ENCODE measurements around the gene TEX12.
"Not testable (repeated sequence)": the region's sequence is repeated elsewhere in the genome, so short reads cannot be mapped to it uniquely, and the experiment has no call there.

The TEX12 gene, protein sequence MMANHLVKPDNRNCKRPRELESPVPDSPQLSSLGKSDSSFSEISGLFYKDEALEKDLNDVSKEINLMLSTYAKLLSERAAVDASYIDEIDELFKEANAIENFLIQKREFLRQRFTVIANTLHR

DNA sequence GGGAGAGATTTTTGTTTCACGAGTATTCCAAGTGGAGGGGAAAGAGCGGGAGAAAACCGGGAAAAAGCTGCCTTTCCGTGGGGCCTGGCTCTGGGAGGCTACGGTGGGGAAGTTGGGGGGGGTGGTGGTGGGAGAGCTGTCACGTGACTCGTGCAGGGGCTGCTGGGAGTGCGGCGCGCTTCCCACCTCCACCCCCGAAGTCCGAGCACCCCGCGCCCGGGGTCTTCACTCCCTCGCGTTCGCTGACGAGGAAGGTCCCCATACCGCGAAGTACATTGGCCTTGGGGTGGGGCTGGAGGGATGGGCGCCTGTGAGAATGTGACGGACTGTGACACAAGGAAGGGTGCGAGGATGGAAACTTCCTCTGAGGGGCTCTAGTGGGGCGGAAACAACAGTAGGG, at the start of gene TEX12:
Gene TEX12, plus strand, starts transcription at position 228 of the 400 bp plus-strand sequence. CDS start 1,897 bp downstream, outside the sequence.
- DNase-seq, result no peak

DNA sequence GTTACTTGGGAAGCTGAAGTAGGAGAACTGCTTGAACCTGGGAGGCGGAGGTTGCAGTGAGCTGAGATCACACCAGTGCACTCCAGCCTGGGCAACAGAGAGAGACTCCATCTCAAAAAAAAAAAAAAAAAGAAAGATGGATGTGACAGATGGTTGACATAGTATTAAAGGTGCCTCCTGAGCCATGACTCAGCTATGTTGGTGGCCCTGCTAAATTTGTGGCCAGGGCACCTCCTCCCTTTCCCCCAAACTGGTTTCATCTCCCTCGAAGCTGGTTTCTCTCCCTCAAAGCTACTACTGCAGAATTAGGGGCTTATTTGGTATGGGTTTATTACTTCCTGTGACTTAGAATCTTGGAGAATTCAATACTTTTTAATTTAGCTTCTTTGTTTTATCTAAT, 49.0 kb upstream of the TEX12 start:
- no peak for DNase-seq

DNA sequence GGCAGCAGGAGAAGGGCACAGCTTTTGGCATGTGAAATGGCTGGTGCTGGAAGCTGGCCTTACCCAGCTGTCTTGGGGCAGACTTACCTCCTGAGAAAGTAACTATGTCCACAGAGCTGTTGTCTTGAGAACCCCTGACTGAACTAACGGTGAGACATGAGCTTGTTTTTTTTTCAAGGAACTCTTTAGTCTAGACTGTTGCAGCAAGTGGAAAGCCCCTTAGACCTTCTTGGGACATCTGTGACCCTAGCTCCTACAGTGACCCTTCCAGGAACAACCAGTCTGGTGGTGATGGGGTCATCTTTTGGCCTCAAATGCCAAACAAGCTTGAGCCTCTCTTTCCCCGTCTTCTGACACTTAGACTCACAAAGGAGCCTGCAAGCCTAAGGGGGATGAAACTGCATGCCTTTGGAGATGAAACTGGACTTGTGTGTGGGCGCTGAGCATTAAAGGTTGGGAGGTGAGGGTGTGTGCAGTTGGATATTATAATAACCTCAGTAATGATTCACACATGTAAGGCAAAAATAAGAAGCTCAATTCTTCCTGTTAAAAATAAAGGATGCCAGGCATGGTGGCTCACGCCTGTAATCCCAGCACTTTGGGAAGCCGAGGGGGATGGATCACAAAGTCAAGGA, 45.1 kb upstream of the TEX12 start:
- no peak for DNase-seq

DNA sequence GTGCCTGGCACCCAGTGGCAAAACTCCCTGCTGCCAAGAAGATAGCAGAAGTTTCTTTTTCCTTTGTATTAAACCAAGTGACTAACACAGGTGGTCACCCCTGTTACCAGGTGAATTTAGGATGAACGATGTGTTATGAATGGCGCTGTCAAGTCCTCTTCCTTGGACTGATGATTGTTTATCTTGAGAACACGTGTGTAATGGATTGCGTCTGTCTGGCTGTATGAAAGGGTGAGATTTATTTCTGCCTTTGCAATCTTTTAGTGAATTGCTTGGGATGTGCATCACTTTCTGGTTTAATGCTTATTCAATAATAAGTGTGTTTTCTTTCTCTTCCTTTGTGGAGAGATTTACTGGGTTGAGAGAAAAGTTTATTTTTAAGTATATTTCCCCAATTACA, 44.0 kb upstream of the TEX12 start:
- no peak for DNase-seq

DNA sequence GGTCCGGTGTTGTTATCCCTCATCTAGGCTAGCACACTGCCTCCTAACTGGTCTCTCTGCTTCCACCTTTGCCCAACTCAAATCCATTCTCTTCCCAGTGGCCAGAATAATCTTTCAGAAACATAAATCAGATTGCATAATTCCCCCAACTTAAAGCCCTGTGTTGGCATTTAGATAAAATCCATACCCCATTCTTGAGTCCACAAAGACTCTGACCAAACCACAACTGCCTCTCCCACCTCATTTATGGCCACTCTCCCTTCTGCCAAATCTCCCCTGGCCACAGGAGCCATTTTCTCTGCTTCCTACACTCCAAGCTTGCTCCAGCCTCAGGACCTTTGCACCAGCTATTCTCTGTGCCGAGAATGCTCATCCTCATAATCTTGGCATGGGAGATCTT, 40.1 kb upstream of the TEX12 start:
- no peak for DNase-seq

DNA sequence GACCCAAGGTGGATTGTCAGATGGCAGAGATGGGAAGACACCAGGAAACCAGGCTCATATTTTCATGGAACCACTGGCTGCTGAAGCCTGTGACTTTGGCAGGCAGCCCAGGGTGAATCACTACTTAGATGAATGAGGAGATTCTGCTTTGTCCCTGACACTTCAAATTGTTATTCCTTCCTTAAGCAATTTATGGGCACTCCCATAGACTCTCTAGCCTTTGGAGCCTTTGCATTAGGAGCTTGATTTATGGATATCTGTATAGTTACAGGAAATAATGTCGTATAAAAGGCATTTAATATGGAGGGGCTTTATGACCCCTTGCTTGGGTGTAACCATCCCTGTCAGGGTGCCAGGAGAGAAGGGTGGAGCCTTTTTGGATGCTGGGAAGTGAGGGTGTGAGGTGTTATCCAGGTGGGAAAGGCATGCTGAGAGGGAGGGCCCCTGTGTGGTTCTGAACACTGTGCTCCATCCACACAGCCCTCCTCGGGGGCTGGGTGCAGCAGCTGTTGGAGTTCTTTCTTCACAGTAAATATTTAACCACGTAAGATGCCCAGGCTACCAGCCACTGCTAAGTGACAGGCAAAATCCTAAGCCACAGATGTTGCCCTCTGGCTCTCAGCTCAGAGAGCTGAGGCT, 38.6 kb upstream of the TEX12 start:
- DNase-seq, result no peak

DNA sequence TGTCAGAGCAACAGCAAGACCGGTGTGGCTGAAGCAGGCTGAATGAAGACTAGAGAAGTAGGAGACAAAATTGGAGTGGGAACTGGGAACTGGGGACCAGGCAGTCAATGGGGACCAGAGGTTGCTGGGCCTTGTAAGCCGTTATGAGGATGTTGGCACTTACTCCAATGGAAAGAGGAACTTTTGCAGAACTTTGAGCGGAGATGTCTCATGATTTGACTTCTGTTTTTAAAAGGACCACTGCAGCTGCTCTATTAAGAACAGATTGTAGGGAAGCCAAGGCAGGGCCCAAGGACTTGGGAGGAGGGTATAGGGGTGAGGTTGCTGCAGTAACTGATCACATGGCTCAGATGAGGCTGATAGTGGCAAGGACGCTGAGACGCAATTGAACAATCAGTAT, 37.5 kb upstream of the TEX12 start:
- no peak for DNase-seq

DNA sequence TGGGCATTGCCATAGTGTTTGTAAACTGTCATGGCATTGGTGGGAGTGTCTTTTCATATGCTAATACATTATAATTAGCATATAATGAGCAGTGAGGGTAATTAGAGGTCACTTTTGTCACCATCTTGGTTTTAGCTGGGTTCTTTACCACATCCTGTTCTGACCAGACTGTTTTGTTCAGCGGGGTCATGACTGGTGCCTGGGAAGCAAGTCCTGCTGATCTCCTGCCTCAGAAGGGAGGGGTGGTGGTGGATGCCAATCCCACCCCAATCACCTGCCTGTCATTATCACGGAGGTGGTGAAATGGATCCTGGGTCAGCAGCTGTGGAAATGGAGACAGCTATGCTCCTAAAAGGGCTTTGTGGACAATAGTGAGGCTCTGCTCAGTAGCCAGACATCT, 34.4 kb upstream of the TEX12 start:
- DNase-seq, result no peak

DNA sequence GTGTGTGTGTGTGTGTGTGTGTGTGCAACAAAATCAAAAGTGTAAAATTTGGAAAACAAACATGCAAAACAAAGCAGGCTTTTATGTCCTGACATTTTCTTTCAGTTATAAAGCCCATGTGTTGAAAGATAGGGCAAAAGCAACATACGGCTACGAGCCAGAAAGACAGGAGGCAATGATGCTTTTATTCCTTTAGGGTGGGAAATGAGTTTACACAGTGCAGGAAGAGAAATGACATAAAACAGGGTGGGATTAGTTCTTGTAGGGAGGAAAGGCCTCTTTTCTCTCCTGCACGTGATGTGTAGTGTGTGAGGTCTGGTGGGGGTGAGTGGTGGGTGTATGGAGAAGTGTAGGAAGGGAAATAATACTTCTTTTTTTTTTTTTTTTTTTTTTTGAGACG, 32.7 kb upstream of the TEX12 start:
- no peak for DNase-seq

DNA sequence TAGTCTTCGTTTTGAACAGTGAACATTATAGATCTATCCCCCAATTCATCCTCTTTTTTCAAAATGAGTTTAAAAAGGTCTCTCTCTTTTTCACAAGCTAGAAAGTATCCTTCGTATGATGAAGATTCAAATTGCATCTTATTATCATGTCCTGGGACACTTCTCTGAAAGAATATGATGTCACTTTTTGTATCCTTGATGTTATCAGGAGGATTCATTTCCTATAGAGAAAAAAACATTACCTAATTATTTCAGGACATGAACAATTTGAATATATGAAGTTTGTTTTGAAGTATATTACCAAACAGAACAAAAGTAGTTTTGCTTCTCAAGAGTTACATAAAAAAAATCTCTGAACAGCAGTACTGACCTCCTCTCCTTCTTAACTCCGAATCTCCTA, 23.6 kb upstream of the TEX12 start:
- no peak for DNase-seq

DNA sequence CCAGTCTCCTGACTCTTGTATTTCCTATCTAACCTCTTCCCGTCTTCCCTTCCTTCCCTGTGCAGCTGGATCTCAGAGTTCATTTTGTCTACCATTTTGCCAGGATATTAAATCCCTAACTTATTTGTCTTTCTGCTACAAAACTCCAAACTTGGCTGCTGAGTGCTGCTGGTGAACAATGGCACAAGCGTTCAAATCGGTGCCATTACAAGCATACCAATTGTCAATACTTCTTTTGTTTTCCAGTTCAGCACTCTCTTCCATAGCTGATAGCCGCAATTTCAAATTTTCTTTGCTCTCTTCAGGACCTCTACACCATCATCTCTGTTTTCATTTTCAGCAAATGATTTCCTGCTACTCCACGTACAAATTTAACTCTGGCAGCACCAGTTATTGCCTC, 16.7 kb upstream of the TEX12 start:
- DNase-seq, result no peak

DNA sequence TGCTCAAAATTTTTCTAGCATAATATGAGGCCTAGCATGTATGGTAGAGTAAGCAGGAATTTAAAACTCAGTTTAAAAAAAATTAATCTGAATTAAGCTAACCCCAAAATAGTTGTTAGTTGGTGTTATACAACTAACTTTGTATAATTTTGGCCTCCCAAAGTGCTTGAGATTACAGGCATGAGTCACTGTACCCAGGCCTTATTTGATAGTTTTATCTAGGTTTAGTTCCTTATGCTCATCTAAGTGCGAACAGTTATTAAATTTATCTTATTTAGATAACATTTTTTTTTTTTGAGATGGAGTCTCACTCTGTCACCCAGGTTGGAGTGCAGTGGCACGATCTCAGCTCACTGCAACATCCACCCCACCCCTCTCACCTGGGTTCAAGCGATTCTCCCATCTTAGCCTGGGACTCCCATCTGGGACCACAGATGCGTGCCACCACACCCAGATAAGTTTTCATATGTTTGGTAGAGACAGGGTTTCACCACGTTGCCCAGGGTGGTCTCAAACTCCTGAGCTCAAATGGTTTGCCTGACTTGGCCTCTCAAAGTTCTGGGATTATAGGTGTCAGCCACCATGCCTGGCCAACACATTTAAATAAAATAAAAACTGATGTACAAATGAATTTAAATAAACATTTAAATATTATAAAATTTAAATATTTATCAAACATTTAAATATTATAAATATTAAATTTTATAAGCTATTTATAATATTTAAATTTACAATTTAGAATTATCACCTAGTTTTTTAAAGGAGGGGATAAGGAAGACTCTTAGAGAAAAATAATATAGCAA, 10.8 kb upstream of the TEX12 start:
- DNase-seq, result no peak

DNA sequence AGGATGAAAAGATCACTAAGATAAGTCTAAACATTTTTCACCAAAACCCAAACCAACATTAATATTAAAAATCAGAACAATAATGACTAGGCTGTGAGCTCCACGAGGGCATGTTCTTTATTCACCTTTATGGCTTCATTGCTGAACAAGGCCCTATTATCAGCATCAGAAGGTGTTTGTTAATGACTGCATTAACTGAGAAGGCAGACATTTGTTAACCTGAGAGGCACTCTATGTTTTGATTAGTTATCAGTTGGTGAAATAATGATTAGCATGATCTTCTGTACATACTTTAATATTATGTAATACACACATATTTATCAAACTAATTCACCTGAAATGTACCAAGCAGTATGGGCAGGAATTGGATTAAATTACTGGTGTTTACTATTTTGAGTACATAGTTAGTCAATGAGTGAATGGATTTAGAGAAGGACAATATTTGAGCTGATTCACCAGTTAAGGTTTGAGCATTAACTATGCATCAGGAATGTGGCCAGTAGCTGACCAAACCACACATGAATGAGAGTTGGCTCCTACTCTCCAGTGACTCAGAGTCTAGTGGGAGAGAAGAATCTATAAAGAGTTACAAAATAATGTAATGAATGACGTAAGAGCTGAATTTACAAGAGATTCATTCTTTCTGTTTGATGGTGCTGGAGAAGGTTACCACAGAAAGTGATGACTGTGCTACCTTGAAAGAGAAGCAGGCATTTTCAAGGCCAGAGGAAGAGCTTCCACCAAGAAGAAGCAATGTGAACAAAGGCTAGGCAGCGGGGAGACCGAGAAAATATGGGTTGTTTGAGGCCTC, 10.0 kb upstream of the TEX12 start:
- peak; percentile 11 for DNase-seq

DNA sequence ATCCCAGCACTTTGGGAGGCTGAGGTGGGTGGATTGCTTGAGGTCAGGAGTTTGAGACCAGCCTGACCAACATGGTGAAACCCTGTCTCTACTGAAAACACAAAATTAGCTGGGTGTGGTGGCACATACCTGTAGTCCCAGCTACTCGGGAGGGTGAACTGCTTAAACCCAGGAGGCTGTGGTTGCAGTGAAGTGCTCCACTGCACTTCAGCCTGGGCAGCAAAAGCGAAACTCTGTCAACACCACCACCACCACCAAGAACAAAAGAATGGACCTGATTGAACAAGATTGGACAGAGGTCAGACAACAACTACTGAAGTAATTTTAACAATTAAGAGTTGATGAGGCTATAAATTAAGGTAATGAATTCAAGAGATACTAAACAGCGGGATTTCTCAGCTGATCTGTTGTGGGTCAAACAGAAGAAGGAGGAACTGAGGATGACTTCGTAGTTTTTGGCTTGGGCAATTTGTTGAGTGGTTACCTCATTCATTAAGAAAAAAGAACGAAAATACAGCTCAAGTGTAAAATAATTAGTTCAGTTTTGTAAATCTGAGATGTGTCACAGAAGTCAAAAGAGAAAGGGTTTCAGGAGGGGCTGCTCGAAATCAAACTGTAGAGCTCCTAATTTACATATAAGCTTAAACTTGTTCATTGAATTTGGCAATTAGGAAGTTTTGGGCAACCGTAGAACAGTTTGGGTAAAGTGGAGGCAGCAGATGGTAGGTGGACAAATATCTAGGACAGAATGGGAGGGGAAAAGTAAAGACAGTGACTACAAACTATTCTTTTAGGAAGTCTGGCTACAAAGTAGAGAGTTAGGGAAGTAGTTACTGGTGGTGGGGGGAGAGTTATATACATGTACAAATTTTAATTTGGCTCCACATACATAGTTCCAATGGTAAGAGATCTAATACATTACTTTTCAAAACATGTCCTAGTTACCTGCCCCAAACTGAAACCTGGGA, 7.8 kb upstream of the TEX12 start:
- DNase-seq, result no peak

DNA sequence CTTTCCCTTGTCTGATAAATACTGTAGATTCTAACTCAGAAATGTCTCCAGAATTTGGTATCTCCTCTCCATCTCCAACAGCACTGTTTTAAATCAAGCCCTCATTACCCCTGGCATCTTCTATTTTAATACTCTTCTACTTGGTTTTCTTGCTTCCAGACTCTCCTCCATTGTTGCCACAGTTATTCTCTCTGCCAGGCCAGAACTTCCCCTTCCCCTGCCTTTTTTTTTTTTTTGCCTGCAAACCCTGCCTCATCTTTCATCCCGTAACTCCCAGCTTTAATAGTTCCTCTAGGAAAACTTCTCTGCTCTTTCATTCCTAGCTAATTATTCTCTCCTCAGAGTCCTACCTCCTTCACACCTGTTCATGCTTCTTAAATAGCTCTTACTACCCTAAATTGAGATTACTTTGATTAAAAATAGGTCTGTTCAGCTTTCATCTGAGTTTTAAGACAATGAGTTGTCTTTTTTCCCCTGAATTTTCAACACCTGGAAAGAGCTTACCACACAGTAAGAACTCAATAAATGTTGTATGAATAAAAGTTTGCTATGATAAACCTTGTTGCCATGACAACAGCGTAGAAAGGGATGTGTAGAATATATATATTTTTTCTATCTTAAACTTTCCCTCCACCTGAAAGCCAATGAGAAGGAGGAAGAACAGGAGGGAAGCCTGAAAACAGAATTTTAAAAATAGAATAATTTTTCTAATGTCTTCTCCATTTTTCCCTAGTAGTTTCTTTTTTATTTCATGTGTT, 6.9 kb upstream of the TEX12 start:
- DNase-seq, result no peak

DNA sequence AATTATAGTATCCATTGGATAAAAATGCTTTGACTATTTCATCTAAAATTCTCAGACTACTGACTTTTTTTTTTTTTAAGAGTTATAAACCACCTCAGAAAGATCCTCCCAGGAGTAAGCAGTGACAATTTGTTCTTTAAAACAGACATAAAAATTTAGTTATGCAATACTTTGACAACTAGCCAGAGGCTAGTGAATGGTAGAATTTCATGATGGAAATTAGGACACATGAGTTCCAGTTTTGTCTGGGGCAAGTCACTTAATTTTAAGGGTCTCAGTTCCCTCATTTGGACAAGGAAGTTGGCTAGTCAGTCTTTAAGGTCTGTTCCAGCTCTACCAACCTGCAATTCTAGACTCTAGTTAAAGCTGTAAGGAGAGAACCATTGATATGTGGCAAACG, 6.2 kb upstream of the TEX12 start:
- DNase-seq, result no peak

DNA sequence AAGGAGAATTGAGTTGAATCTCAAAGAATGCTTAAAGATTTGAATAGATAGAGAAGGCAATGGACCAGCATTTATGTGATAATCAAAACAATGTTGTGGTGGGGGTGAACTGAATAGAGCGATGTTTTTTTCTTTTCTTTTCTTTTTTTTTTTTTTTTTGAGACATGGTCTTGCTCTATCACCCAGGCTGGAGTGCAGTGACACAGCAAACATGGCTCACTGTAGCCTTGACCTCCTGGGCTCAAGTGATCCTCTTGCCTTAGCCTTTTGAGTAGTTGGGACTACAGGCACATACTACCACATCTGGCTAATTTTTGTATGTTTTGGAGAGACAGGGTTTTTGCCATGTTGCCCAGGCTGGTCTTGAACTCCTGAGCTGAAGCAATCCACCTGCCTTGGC, 5.0 kb upstream of the TEX12 start:
- not testable (repeated sequence) for DNase-seq

DNA sequence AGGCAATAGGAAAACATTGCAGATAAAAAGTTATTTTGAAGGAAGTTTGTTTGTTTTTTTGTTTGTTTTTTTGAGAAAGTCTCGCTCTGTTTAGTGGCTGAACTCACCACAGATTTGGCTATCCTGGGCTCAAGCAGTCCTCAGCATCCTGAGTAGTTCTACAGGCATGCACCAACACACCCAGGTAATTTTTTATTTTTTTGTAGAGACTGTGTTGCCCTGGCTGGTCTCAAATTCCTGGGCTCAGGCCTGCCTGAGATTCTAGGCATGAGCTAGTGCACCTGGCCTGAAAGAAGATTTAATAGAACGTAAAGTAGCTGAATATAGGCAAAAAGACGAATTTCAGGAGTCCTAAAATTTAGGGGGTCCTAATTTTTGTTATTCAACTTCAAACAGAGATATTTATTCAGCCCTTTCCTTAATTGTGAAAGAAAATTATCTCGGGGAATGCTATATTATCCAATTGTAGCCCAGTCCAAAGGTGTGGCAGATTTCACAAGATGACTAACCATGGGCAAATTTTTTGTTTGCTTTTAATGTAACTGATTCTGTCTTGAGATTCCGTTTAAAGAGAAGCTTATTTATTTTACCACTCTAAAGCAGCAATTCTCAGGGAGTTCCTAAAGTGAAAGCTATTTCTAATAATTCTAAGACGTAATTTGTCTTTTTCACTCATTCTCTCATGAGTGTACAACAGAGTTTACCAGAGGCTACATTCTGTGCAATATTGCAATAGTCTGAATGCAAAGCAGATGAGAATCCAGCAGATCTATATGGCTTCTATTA, 4.2 kb upstream of the TEX12 start:
- DNase-seq, result no peak

DNA sequence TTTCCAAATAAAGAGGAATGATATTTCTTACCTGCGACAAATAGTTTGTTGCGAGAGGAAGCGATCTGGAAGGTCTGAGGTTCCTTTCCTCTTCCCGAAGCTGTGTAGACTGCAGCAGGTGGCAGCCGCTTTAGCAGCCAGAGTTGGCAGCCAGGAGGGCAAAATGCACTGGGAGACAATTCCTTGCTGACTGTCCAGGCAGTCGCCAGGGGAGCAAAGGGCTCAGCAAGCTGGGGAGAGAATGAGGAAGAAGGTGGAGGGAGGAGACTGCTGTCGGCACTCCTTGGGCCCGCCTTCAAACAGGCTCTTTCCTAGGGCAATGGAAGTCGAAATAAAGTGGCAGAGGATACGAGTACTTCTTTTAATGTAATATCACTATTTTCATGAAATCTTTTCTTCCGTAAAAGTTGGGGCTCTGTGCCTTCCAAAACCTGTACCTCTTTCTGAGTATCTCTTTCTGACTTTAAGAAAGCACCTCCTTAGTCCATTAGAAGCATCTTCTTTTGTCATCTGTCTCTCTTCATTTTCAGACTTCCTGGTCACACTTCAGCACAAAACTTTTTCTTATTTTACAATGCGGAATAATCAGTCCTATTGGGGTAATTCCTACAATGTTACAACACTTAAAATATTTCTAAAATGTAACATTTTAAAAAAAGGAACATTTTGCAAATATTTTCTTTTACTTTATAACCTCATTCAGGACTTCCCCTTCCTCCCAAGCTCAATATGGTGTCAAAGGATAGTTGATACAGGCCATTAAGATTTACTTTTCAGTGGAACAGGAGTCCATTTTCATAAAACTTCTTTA, 3.1 kb upstream of the TEX12 start, which contains the start of gene IL18:
Gene IL18, minus strand, starts transcription at position 220 of the 811 bp plus-strand sequence. CDS start 9,041 bp downstream, outside the sequence.
- DNase-seq, result no peak
